Measurements from ENCODE around the gene CCDC190. TPM values are rescaled to one million over a fixed set of nuclear protein-coding genes. Genes with fewer than 3 reads are reported as not detected.

The CCDC190 gene
- total and polyA plus RNA-seq, 2 of the 13 experiments (the other 11 are each of a cell fraction or from before 2014, with no cell fraction given) = not detected

- ATAC-seq (no peak), DNase-seq (ENCODE audit: low spot score) (no peak), FAIRE-seq (no peak)
- no peaks in the 10 kb centered on the region for H3K36me3 ChIP-seq (replicated peaks in 1 of 2; ENCODE audit: control insufficient read depth in 1 of 2, insufficient read depth in 2 of 2, low read length in 2 of 2)
- no peaks in the 10 kb centered on the region for H3K79me2 ChIP-seq (ENCODE audit: insufficient read depth, low read length)
- H3K27me3 ChIP-seq (ENCODE audit: control insufficient read depth in 1 of 2, insufficient read depth in 2 of 2, low read length in 2 of 2) = peaks cover 0 to 5% of the 10 kb centered on the region in 2 experiments; a peak in 2 of 5 replicates
- no peak overlapping the region for H3K4me3 ChIP-seq (replicated peaks in 1 of 3; ENCODE audit: insufficient read depth in 1 of 3, low read depth in 2 of 3, low read length in 3 of 3)
- BruUV-seq (replicated peaks) = no TSS peak
- no peaks in the 10 kb centered on the region for H3K9me3 ChIP-seq (ENCODE audit: low read length)
- no peak overlapping the region for H2AFZ ChIP-seq (ENCODE audit: low read length)
- TF ChIP-seq, protein P1, sequence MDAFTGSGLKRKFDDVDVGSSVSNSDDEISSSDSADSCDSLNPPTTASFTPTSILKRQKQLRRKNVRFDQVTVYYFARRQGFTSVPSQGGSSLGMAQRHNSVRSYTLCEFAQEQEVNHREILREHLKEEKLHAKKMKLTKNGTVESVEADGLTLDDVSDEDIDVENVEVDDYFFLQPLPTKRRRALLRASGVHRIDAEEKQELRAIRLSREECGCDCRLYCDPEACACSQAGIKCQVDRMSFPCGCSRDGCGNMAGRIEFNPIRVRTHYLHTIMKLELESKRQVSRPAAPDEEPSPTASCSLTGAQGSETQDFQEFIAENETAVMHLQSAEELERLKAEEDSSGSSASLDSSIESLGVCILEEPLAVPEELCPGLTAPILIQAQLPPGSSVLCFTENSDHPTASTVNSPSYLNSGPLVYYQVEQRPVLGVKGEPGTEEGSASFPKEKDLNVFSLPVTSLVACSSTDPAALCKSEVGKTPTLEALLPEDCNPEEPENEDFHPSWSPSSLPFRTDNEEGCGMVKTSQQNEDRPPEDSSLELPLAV (CRISPR knock-in tag; conservative IDR thresholded peaks at IDR 0.05; ENCODE audit: low read depth) = no peak
- TF ChIP-seq ZNF18 (CRISPR knock-in tag; IDR thresholded peaks at IDR 0.05; ENCODE audit: insufficient replicate concordance) (no peak), GMEB2 (CRISPR knock-in tag; IDR thresholded peaks at IDR 0.05; ENCODE audit: low read depth) (no peak), AGO1 (IDR thresholded peaks at IDR 0.05; ENCODE audit: low read depth, low read length, poor library complexity, severe bottlenecking) (no peak), DDIT3 (CRISPR knock-in tag; IDR thresholded peaks at IDR 0.05) (no peak)
- ChIA-PET POLR2A (no interaction called here), CTCF (ENCODE audit: low intra/inter-chr PET ratio, low total read pairs) (no interaction called here)
- in situ Hi-C loops (cut with HindIII; ENCODE audit: extremely low pct_ligation_motif_present, low pct_unique_long_range_greater_than_20kb) (no loop called here), intact Hi-C loops (cut with micrococcal nuclease; ENCODE audit: unreplicated experiment) (no loop called here)
- no peak overlapping the region for H3K27ac ChIP-seq (ENCODE audit: extremely low read length, insufficient read depth, low read length)
- H3K4me1 ChIP-seq (ENCODE audit: insufficient read depth, low read length) = no peaks in the 10 kb centered on the region
- H4K20me1 ChIP-seq (ENCODE audit: insufficient read depth, low read length) = no peaks in the 10 kb centered on the region
- H3K9ac ChIP-seq (ENCODE audit: insufficient read depth, low read depth, low read length) = no peak overlapping the region
- WGBS (ENCODE audit: low lambda C conversion rate) = 26% methylated on average over 2 of the region's 2 CpGs
- H3K4me2 ChIP-seq (ENCODE audit: low read depth, low read length) = no peak overlapping the region
These were observed 45.5 kb upstream of the CCDC190 start for GRCh38 chr1:162906485-162906884.
